ENCODE measurements around the gene CD200. TPM values are rescaled to one million over a fixed set of nuclear protein-coding genes. Genes with fewer than 3 reads are reported as not detected.

CD200 gene
- total RNA-seq, 6 experiments from 2014 or later = 0.25 to 0.40 TPM; not detected in 4

DNA sequence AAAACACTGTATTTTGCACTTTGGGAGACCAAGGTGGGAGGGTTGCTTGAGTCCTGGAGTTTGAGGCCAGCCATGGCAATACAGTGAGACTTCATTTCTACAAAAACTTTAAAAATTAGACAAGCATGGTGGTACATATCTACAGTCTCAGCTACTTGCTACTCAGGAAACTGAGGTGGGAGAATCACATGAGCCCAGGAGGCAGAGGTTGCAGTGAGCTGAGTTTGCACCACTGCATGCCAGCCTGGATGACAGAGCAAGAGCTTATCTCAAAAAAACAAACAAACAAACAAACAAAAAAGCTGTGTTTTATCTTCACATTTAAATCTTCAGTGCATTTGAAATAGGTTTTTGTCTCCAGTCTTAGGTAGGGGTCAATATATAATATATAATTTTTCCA lies 34.2 kb upstream of the CD200 start:
- intact Hi-C loops (cut with DNase I) = no loop called here
- TF ChIP-seq, protein P1, sequence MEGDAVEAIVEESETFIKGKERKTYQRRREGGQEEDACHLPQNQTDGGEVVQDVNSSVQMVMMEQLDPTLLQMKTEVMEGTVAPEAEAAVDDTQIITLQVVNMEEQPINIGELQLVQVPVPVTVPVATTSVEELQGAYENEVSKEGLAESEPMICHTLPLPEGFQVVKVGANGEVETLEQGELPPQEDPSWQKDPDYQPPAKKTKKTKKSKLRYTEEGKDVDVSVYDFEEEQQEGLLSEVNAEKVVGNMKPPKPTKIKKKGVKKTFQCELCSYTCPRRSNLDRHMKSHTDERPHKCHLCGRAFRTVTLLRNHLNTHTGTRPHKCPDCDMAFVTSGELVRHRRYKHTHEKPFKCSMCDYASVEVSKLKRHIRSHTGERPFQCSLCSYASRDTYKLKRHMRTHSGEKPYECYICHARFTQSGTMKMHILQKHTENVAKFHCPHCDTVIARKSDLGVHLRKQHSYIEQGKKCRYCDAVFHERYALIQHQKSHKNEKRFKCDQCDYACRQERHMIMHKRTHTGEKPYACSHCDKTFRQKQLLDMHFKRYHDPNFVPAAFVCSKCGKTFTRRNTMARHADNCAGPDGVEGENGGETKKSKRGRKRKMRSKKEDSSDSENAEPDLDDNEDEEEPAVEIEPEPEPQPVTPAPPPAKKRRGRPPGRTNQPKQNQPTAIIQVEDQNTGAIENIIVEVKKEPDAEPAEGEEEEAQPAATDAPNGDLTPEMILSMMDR (IDR thresholded peaks at IDR 0.05) = no peak
- no peak for TF ChIP-seq POLR2A (IDR thresholded peaks at IDR 0.05)
- H3K27ac ChIP-seq = no peak overlapping the region

DNA sequence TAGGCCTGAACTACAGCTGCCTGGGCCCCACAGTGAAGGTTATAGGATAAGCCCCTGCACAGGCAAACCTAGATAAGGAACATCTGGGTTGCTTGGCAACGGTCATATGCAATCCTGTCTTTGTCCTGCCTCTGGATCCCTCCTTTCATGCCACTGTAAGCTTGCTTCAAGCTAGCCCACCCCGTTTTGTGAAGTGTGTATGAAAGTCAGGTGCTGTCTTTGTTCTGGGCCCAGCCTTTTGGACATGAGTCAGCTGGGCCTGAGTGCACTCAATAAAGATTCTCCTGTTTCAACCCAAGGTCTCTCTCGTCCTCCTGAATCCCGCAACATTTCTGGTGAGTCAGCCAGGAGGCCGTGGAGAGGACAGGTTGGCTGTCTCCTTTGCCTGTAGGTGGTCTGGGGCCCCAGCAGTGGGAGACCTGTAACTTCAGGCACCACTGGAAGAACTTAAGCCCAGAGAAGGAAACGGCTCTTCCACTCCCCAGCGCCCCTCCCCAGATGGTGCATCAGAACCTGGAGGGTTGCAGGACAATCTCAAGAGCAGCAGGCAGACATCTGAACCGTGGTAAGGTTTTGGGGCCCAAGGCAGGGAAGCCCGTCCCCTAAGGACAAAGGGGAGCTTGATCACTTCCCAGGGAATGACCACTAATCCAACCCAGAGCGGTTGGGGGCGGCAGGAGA lies 30.7 kb upstream of the CD200 start:
- Histone ChIP-seq H3K4me3 (no peak overlapping the region), H3K4me1 (no peaks in the 10 kb centered on the region), H3K27ac (no peak overlapping the region), H3K36me3 (no peaks in the 10 kb centered on the region), H3K9me3 (no peaks in the 10 kb centered on the region), H3K27me3 (no peaks in the 10 kb centered on the region)
- intact Hi-C loops (cut with DNase I) = no loop called here
- WGBS (ENCODE audit: insufficient coverage, low coverage, low lambda C conversion rate, missing lambda C conversion rate) = 58% methylated on average over 7 of the region's 11 CpGs
- ATAC-seq (no peak), DNase-seq (no peak)
- no peak for TF ChIP-seq POLR2A (IDR thresholded peaks at IDR 0.05)
- TF ChIP-seq, protein P1 (IDR thresholded peaks at IDR 0.05) = no peak

More for the DNA sequence above, 34.2 kb upstream of the CD200 start:
- ATAC-seq = no peak
- Histone ChIP-seq H3K4me1 (no peaks in the 10 kb centered on the region), H3K36me3 (no peaks in the 10 kb centered on the region), H3K27me3 (no peaks in the 10 kb centered on the region), H3K4me3 (no peak overlapping the region), H3K9me3 (no peaks in the 10 kb centered on the region)
- DNase-seq = no peak

DNA sequence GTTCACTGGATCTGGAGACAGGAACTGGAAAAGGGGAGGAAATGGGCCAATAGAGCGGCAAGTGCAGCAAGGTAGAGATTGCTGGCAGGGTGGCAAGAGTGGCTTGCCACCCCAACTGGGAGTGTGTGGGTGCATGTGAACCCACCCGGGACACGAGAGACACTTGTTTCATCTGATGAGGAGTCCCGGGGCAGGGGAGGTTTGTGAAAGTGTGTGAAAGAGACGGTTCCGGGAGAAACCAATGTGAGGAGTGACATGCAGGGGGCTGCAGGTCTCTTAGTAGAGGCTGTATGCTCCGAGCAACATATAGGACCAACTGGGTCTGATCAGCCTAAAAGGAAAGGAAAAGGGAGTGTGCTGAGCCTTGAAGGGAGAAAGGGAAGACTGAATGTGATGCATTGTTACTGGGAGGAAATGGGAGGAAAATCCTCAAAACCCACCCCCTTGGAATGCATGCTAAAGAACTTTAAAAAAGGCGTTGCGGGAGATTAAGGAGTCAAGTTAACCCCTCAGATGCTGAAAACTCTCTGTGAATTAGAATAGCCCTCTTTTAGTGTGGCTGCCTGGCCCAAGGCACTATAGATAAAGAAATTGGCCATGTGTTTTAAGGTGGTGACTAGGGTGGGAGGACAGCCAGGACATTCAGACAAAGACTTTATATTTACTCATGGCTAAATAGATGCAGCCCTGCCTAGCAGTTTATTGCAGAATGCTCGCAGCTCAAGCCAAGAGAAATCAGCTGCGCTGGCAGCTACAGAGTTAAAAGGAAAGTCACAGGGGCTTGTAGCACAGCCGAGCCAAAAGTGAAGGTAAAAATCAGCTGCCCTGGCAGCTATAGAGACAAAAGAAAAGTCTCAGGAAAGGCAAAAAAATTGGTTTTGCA lies 29.8 kb upstream of the CD200 start:
- Histone ChIP-seq H3K4me3 (peak overlapping the region; percentile 4 to 37 (median 22)), H3K27ac (no peak overlapping the region), H3K36me3 (no peaks in the 10 kb centered on the region), H3K4me1 (no peaks in the 10 kb centered on the region), H3K27me3 (no peaks in the 10 kb centered on the region), H3K9me3 (no peaks in the 10 kb centered on the region)
- intact Hi-C loops (cut with DNase I) = no loop called here
- WGBS (ENCODE audit: insufficient coverage, low coverage, low lambda C conversion rate, missing lambda C conversion rate) = 33% methylated on average over 12 of the region's 12 CpGs
- no peak for DNase-seq
- ATAC-seq = no peak
- no peak for TF ChIP-seq POLR2A (IDR thresholded peaks at IDR 0.05)
- TF ChIP-seq, protein P1 (IDR thresholded peaks at IDR 0.05) = no peak

DNA sequence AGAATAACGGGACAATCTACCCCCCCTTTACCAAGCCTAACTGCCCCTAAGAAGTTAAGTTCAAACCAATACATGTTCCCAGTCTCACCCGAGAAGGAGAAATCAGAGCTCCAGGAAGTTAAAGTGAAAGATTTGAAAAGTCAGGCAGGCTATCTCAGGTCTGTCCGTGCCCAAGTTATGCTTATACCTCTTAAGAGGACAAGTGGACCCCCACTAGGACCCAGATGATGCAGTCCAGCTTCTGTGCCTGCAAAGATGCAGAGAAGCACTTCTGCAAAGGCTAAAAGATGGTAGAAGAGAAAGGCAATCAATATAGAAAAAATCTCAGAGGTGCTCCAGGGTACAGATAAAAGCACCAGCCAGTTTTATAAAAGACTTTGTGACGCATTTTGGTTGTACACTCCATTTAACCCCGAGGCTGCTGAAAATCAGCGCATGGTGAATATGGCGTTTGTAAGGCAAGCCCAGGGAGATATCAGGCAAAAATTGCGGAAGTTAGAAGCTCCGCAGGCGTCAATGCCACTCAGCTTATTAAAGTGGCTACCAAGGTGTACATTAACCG lies 29.1 kb upstream of the CD200 start:
- Histone ChIP-seq H3K4me1 (no peaks in the 10 kb centered on the region), H3K27ac (no peak overlapping the region), H3K9me3 (no peaks in the 10 kb centered on the region), H3K27me3 (no peaks in the 10 kb centered on the region), H3K36me3 (no peaks in the 10 kb centered on the region), H3K4me3 (peak overlapping the region; percentile 4 to 37 (median 22))
- TF ChIP-seq, protein P1 (IDR thresholded peaks at IDR 0.05) = no peak
- TF ChIP-seq POLR2A (IDR thresholded peaks at IDR 0.05) = no peak
- ATAC-seq = peak in 3 of 4 donors; percentile 24 to 34 (median 30)
- WGBS (ENCODE audit: insufficient coverage, low coverage, low lambda C conversion rate, missing lambda C conversion rate) = 3% methylated on average over 11 of the region's 11 CpGs
- no peak for DNase-seq
- intact Hi-C loops (cut with DNase I) = no loop called here

Data from right lobe of liver (tissue), 6 donors.